Smooth muscle cell (in vitro differentiated cells): ENCODE results near the gene CERCAM. TPM values are rescaled to one million over a fixed set of nuclear protein-coding genes. Genes with fewer than 3 reads are reported as not detected.

Experiments
- DNase-seq: peaks from one replicate; lab custom pipeline; 2025; ENCODE audit not compliant: unreplicated experiment; lab: John Stamatoyannopoulos, UW
- H2AFZ ChIP-seq: fragments of 200-600 bp; sonication (generic); 2 replicates; pipeline ENCODE4 v1.6.0; 2016; ENCODE audit warnings: antibody characterized with exemption, low read depth, mild to moderate bottlenecking
- H3F3A ChIP-seq: fragments of 200-600 bp; sonication (generic); 2 replicates; pipeline ENCODE4 v1.6.0; 2017; ENCODE audit warnings: antibody characterized with exemption, low read depth
- H3K27ac ChIP-seq: fragments of 200-600 bp; sonication (generic); 2 replicates; pipeline ENCODE4 v1.5.1; 2016; ENCODE audit warnings: low read depth, mild to moderate bottlenecking
- H3K27me3 ChIP-seq: fragments of 200-600 bp; sonication (generic); 2 replicates; pipeline ENCODE4 v1.6.1; 2016; ENCODE audit warnings: low read depth, mild to moderate bottlenecking
- H3K36me3 ChIP-seq: fragments of 200-600 bp; sonication (generic); 2 replicates; pipeline ENCODE4 v1.5.1; 2016; ENCODE audit warnings: low read depth
- H3K4me1 ChIP-seq: fragments of 200-600 bp; sonication (generic); 2 replicates; pipeline ENCODE4 v1.5.1; 2016; ENCODE audit warnings: low read depth
- H3K4me2 ChIP-seq: fragments of 200-600 bp; sonication (generic); 2 replicates; pipeline ENCODE4 v1.6.0; 2016; ENCODE audit warnings: mild to moderate bottlenecking
- H3K4me3 ChIP-seq: fragments of 200-600 bp; sonication (generic); 2 replicates; pipeline ENCODE4 v1.5.1; 2016; ENCODE audit warnings: mild to moderate bottlenecking
- H3K79me2 ChIP-seq: fragments of 200-600 bp; sonication (generic); 2 replicates; pipeline ENCODE4 v1.6.0; 2016; ENCODE audit warnings: low read depth, mild to moderate bottlenecking
- H3K9ac ChIP-seq: fragments of 200-600 bp; sonication (generic); 2 replicates; pipeline ENCODE4 v1.6.0; 2016; ENCODE audit warnings: low read depth
- H3K9me3 ChIP-seq: fragments of 200-600 bp; sonication (generic); replicated peaks from 2 replicates; pipeline ENCODE4 v1.5.1; 2016; ENCODE audit warnings: low read depth
- H4K20me1 ChIP-seq: fragments of 200-600 bp; sonication (generic); 2 replicates; pipeline ENCODE4 v1.6.0; 2016; ENCODE audit warnings: low read depth
- WGBS: methylation state at CpG from one replicate; pipeline ENCODE4 v1.1.7; 2016; ENCODE audit warnings: low lambda C conversion rate; 5-methylcytosine and 5-hydroxymethylcytosine counted together
- polyA plus RNA-seq: library from polyadenylated mRNA; unstranded; fragments of >200 nt; fragmentation: Nextera tagmentation; extraction: Ambion mirVana; gene quantifications from 2 replicates; pipeline ENCODE4 v1.2.1, GENCODE V29; 2016
- total RNA-seq: library from RNA; depleted of rRNA; stranded (reverse); fragments of >200 nt; gene quantifications from 2 replicates; pipeline ENCODE4 v1.2.3, GENCODE V29; 2014
- TF ChIP-seq, protein P1 (sequence below): fragments of 200-600 bp; sonication (generic); IDR thresholded peaks from 2 replicates; pipeline ENCODE4 v1.5.1; 2017; ENCODE audit warnings: borderline replicate concordance, mild to moderate bottlenecking, antibody characterized with exemption; ENCODE audit not compliant: insufficient read depth, poor library complexity, severe bottlenecking

CERCAM gene
- total and polyA plus RNA-seq, 2 experiments from 2014 or later, result 129 to 357 TPM

- TF ChIP-seq, protein P1, sequence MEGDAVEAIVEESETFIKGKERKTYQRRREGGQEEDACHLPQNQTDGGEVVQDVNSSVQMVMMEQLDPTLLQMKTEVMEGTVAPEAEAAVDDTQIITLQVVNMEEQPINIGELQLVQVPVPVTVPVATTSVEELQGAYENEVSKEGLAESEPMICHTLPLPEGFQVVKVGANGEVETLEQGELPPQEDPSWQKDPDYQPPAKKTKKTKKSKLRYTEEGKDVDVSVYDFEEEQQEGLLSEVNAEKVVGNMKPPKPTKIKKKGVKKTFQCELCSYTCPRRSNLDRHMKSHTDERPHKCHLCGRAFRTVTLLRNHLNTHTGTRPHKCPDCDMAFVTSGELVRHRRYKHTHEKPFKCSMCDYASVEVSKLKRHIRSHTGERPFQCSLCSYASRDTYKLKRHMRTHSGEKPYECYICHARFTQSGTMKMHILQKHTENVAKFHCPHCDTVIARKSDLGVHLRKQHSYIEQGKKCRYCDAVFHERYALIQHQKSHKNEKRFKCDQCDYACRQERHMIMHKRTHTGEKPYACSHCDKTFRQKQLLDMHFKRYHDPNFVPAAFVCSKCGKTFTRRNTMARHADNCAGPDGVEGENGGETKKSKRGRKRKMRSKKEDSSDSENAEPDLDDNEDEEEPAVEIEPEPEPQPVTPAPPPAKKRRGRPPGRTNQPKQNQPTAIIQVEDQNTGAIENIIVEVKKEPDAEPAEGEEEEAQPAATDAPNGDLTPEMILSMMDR, result no peak
- Histone ChIP-seq H3K4me1 (peaks cover 12% of the 10 kb centered on the region), H4K20me1 (peaks cover 70% of the 10 kb centered on the region), H3K36me3 (peaks cover 3% of the 10 kb centered on the region), H3K9ac (no peak overlapping the region), H3K9me3 (no peaks in the 10 kb centered on the region), H3F3A (no peaks in the 10 kb centered on the region), H2AFZ (no peak overlapping the region), H3K4me3 (no peak overlapping the region), H3K4me2 (no peak overlapping the region), H3K27ac (no peak overlapping the region), H3K27me3 (peaks cover 24% of the 10 kb centered on the region), H3K79me2 (no peaks in the 10 kb centered on the region)
- 82% methylated on average over 18 of the region's 18 CpGs for WGBS
- DNase-seq, result no peak
Observed at GRCh38 chr9:128385496-128386460, 34.9 kb upstream of the CERCAM start.

- peaks cover 3% of the 10 kb centered on the region for H3K36me3 ChIP-seq
- peaks cover 48% of the 10 kb centered on the region for H3K27me3 ChIP-seq
- H2AFZ ChIP-seq, result no peak overlapping the region
- no peak for DNase-seq
- no peaks in the 10 kb centered on the region for H3K79me2 ChIP-seq
- H3K9ac ChIP-seq, result no peak overlapping the region
- H3K4me1 ChIP-seq, result peaks cover 14% of the 10 kb centered on the region
- 95% methylated on average over 10 of the region's 10 CpGs for WGBS
- no peak overlapping the region for H3K4me3 ChIP-seq
- no peak overlapping the region for H3K27ac ChIP-seq
- H3F3A ChIP-seq, result no peaks in the 10 kb centered on the region
- H3K4me2 ChIP-seq, result no peak overlapping the region
- peaks cover 81% of the 10 kb centered on the region for H4K20me1 ChIP-seq
- H3K9me3 ChIP-seq, result no peaks in the 10 kb centered on the region
- TF ChIP-seq, protein P1, result no peak
Observed at GRCh38 chr9:128388150-128388549, 32.5 kb upstream of the CERCAM start.

DNA sequence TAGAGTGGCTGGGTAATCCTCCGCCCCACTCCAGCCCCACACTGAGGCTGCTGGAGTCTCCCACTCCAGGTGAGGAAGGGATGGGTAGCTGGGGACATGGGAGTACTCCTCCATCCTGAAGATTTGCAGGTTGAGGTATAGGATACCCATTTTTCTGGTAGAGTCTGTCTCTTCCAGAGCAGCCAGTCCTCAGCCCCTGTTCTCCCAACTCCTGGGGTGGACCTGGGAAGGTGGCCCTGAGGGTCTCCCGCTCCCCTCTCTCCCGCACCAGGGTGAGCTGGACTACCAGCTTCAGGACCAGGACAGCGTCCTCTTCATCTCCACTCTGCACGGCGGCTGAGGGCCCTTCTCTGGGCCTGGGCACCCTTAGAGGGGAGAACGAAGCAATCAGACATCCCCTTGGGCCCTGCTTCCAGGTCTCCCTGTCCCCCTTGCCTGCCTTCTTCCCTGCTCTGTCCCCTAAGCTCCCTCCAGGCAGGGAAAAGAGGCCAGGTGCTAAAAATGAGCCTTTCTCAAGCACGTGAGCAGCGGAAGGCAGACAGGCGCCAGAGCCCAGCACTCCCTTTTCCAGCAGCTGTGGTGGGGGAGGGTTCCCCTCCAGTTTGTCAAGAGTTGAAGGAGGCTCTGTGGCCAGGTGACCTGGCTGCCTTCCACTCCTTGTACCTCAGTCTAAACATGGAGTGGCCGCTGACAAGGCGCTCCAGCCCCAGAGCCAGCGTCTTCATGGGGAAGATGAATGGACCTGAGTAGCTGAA is 31.1 kb upstream of the CERCAM start:
- Histone ChIP-seq H3K9ac (no peak overlapping the region), H3K27ac (no peak overlapping the region), H3K4me3 (no peak overlapping the region), H3K4me1 (peaks cover 19% of the 10 kb centered on the region), H3F3A (no peaks in the 10 kb centered on the region), H4K20me1 (peaks cover 81% of the 10 kb centered on the region), H3K79me2 (no peaks in the 10 kb centered on the region), H3K27me3 (peaks cover 62% of the 10 kb centered on the region), H3K36me3 (peaks cover 3% of the 10 kb centered on the region), H3K9me3 (no peaks in the 10 kb centered on the region), H2AFZ (no peak overlapping the region), H3K4me2 (no peak overlapping the region)
- WGBS, result 91% methylated on average over 11 of the region's 13 CpGs
- TF ChIP-seq, protein P1, result no peak
- no peak for DNase-seq
